ENCODE results near the gene CHD9. TPM values are rescaled to one million over a fixed set of nuclear protein-coding genes. Genes with fewer than 3 reads are reported as not detected.

Gene CHD9
- total RNA-seq, 3 donors from 2014 or later (not counting 1 experiment from before 2014, with no cell fraction given) = 81.4 to 85.2 (median 81.9) TPM

DNA sequence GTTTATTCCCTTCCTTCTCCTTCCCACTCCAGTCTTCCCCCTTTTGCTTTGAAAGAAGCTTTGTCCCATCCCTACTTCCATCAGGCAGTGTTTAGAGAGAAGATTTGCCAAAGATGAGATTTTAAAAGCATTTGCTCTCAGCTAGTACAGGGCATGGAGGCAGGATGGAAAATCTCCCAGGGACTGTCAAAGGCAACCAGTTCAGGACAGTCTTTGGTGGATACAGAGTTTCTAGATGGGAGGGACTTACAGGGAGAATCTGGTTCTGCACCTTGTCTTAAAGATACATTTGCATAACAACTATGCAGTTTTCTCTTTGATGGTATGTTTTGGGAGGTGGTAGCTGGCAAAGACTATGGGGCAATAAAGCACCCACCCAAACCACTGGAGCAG, 26.2 kb downstream of the CHD9 start:
- Mint-ChIP-seq H3K27ac (no peak overlapping the region), H3K27me3 (ENCODE audit: low read depth in 2 of 2) (no peaks in the 10 kb centered on the region), H3K36me3 (no peaks in the 10 kb centered on the region), H3K4me1 (peaks cover 10 to 49% of the 10 kb centered on the region in 2 donors), H3K9me3 (no peaks in the 10 kb centered on the region), H3K4me3 (no peak overlapping the region)
- Histone ChIP-seq H3K27me3 (ENCODE audit: control insufficient read depth, insufficient read depth, low read length) (no peaks in the 10 kb centered on the region), H3K36me3 (ENCODE audit: control insufficient read depth, insufficient read depth, low read length) (peaks cover 2% of the 10 kb centered on the region), H3K9me3 (ENCODE audit: control insufficient read depth, insufficient read depth, low read length) (no peaks in the 10 kb centered on the region), H3K4me1 (ENCODE audit: control insufficient read depth, insufficient read depth, low read length) (no peaks in the 10 kb centered on the region), H3K27ac (ENCODE audit: low read length) (no peak overlapping the region), H3K4me3 (ENCODE audit: low read length) (no peak overlapping the region)
- TF ChIP-seq, protein P1, sequence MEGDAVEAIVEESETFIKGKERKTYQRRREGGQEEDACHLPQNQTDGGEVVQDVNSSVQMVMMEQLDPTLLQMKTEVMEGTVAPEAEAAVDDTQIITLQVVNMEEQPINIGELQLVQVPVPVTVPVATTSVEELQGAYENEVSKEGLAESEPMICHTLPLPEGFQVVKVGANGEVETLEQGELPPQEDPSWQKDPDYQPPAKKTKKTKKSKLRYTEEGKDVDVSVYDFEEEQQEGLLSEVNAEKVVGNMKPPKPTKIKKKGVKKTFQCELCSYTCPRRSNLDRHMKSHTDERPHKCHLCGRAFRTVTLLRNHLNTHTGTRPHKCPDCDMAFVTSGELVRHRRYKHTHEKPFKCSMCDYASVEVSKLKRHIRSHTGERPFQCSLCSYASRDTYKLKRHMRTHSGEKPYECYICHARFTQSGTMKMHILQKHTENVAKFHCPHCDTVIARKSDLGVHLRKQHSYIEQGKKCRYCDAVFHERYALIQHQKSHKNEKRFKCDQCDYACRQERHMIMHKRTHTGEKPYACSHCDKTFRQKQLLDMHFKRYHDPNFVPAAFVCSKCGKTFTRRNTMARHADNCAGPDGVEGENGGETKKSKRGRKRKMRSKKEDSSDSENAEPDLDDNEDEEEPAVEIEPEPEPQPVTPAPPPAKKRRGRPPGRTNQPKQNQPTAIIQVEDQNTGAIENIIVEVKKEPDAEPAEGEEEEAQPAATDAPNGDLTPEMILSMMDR (IDR thresholded peaks at IDR 0.05) = no peak
- no peak for DNase-seq
- intact Hi-C loops (cut with micrococcal nuclease) = no loop called here
- ATAC-seq = no peak

DNA sequence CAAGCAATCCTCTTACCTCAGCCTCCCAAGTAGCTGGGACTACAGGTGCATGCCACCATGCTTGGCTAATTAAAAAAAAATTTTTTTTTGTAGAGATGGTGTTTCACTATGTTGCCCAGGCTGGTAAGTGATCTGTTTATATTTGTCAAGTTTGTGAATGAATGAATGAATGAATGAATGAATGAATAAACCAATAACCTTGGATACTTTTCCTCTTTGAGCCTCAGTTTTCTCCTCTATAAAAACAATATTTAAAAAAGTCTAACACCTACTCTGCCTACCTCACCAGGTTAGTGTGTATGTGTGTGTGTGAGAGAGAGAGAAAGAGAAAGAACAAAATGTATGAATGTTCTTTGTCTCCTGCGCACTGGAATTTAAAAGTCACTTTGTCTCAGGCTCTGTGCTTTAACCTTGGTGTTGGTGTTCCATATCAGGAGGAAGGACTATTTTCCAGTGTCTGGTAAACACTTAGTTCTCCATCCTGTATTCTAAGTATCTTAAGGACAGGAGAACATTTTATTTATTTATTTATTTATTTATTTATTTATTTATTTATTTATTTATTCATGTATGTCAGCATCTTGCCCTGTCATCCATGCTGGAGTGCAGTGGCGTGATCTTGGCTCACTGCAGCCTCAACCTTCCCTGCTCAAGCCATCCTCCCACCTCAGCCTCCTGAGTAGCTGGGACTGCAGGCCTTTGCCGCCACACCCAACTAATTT, 27.1 kb downstream of the CHD9 start:
- Mint-ChIP-seq H3K27ac (no peak overlapping the region), H3K4me1 (peaks cover 10 to 50% of the 10 kb centered on the region in 2 donors), H3K4me3 (no peak overlapping the region), H3K36me3 (no peaks in the 10 kb centered on the region), H3K9me3 (no peaks in the 10 kb centered on the region), H3K27me3 (ENCODE audit: low read depth in 2 of 2) (no peaks in the 10 kb centered on the region)
- Histone ChIP-seq H3K9me3 (ENCODE audit: control insufficient read depth, insufficient read depth, low read length) (no peaks in the 10 kb centered on the region), H3K36me3 (ENCODE audit: control insufficient read depth, insufficient read depth, low read length) (peaks cover 2% of the 10 kb centered on the region), H3K27ac (ENCODE audit: low read length) (no peak overlapping the region), H3K4me3 (ENCODE audit: low read length) (no peak overlapping the region), H3K4me1 (ENCODE audit: control insufficient read depth, insufficient read depth, low read length) (no peaks in the 10 kb centered on the region), H3K27me3 (ENCODE audit: control insufficient read depth, insufficient read depth, low read length) (no peaks in the 10 kb centered on the region)
- TF ChIP-seq, protein P1 (IDR thresholded peaks at IDR 0.05) = no peak
- intact Hi-C loops (cut with micrococcal nuclease) = no loop called here
- ATAC-seq = no peak
- DNase-seq = no peak
- 100% methylated on average over 3 of the region's 3 CpGs for WGBS (ENCODE audit: insufficient coverage)

DNA sequence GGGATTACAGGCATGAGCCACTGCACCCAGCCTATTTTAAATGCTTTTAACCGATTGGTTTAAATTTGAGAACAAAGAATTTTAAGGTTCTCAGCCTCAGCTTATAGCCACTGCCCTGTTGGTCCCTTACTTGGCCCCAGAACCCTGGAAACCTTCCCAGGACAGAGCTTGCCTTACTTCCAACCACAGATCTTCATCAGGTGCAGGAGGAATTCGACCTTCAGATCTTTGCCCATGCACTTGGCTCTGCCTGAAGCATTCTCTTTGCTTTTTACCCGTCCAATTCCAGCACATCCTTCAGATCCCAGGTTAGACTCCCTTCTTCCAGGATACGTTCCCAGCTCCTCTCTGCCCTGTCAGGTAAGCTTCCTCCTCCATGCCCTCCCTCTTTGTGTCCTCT, 27.7 kb downstream of the CHD9 start:
- Histone ChIP-seq H3K27me3 (ENCODE audit: control insufficient read depth, insufficient read depth, low read length) (no peaks in the 10 kb centered on the region), H3K9me3 (ENCODE audit: control insufficient read depth, insufficient read depth, low read length) (no peaks in the 10 kb centered on the region), H3K4me1 (ENCODE audit: control insufficient read depth, insufficient read depth, low read length) (no peaks in the 10 kb centered on the region), H3K27ac (ENCODE audit: low read length) (no peak overlapping the region), H3K36me3 (ENCODE audit: control insufficient read depth, insufficient read depth, low read length) (peaks cover 2% of the 10 kb centered on the region), H3K4me3 (ENCODE audit: low read length) (no peak overlapping the region)
- TF ChIP-seq, protein P1 (IDR thresholded peaks at IDR 0.05) = no peak
- 96% methylated on average over 4 of the region's 4 CpGs for WGBS (ENCODE audit: insufficient coverage)
- ATAC-seq (no peak), DNase-seq (no peak)
- no peaks in the 10 kb centered on the region for H3K9me3 Mint-ChIP-seq
- peak overlapping the region in 1 of 2 donors; percentile 38 for H3K27ac Mint-ChIP-seq
- intact Hi-C loops (cut with micrococcal nuclease) = no loop called here
- H3K36me3 Mint-ChIP-seq = no peaks in the 10 kb centered on the region
- peaks cover 10 to 50% of the 10 kb centered on the region in 2 donors for H3K4me1 Mint-ChIP-seq
- H3K4me3 Mint-ChIP-seq = no peak overlapping the region
- H3K27me3 Mint-ChIP-seq (ENCODE audit: low read depth in 2 of 2) = no peaks in the 10 kb centered on the region

DNA sequence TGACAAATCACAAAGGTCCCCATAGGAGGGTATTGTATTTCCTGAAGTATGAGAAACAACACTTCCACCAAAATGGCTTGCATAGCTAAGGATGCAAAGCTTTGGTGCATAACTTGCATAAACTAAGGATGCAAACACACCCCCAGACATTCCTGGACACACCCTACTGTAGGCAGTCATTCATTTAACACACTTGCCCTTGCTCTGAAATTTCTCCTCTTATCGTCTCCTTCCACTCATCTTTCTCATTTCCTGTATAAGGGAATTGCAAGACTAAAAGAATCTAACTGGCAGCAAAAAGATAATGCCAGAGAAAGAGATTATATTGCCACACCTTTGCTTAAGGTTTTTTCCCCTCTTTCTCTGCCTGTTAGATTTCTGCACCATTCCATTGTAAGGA, 28.3 kb downstream of the CHD9 start:
- TF ChIP-seq, protein P1 (IDR thresholded peaks at IDR 0.05) = no peak
- H3K27me3 ChIP-seq (ENCODE audit: control insufficient read depth, insufficient read depth, low read length) = no peaks in the 10 kb centered on the region
- WGBS (ENCODE audit: insufficient coverage) = 100% methylated on average over 1 of the region's 1 CpG
- no peak overlapping the region for H3K27ac ChIP-seq (ENCODE audit: low read length)
- no peaks in the 10 kb centered on the region for H3K36me3 Mint-ChIP-seq
- peak overlapping the region in 1 of 2 donors; percentile 38 for H3K27ac Mint-ChIP-seq
- DNase-seq = no peak
- peaks cover 10 to 44% of the 10 kb centered on the region in 2 donors for H3K4me1 Mint-ChIP-seq
- intact Hi-C loops (cut with micrococcal nuclease) = no loop called here
- H3K9me3 ChIP-seq (ENCODE audit: control insufficient read depth, insufficient read depth, low read length) = no peaks in the 10 kb centered on the region
- no peak overlapping the region for H3K4me3 Mint-ChIP-seq
- no peak overlapping the region for H3K4me3 ChIP-seq (ENCODE audit: low read length)
- H3K4me1 ChIP-seq (ENCODE audit: control insufficient read depth, insufficient read depth, low read length) = no peaks in the 10 kb centered on the region
- H3K36me3 ChIP-seq (ENCODE audit: control insufficient read depth, insufficient read depth, low read length) = peaks cover 5% of the 10 kb centered on the region
- no peaks in the 10 kb centered on the region for H3K9me3 Mint-ChIP-seq
- no peak for ATAC-seq
- no peaks in the 10 kb centered on the region for H3K27me3 Mint-ChIP-seq (ENCODE audit: low read depth in 2 of 2)
